ENCODE data around the gene GNPDA1. TPM values are rescaled to one million over a fixed set of nuclear protein-coding genes. Genes with fewer than 3 reads are reported as not detected.

Gene GNPDA1
- total and polyA plus RNA-seq, 9 donors = 15.9 to 28.9 (median 23.3) TPM

DNA sequence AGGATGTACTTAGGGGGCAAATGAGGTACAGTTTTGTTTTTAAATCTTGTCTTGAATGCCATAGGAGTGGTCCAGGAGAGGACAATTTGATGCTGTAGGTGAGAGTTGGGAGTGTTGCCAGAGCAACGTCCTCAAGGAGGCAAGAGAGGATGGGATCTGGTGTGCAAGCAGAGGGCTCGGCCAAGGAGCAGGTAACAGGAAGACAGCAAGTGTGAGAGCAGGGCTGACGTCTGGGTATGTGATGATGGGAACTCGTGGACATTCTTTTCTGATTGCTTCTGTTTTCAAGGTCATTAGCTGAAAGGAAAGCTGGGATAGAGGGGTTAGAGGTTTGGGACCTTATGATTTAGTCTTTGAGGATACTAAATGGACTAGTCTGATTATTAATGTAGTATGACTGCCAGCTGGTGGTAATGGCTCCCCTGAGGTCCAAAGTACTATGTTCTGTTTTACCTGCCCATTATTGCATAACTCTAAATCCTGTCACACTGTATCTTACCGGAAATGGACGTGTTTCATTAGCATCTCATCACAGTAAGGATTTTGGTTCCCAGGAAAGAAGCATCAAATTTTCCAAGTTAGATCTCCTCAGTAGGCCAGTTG is 15.4 kb downstream of the GNPDA1 start:
- H3K9me3 ChIP-seq (replicated peaks; ENCODE audit: control insufficient read depth, low read depth, low read length) = no peaks in the 10 kb centered on the region
- no peak overlapping the region for H3K4me3 ChIP-seq (ENCODE audit: low read length)
- H3K4me1 ChIP-seq (ENCODE audit: control insufficient read depth, insufficient read depth, low read length) = no peaks in the 10 kb centered on the region
- no peak for DNase-seq
- H3K27me3 ChIP-seq (ENCODE audit: control insufficient read depth, insufficient read depth, low read length) = no peaks in the 10 kb centered on the region
- H3K36me3 ChIP-seq (ENCODE audit: control insufficient read depth, insufficient read depth, low read length) = peaks cover 46% of the 10 kb centered on the region
- 76% methylated on average over 4 of the region's 6 CpGs for WGBS (ENCODE audit: insufficient coverage)
- no peak overlapping the region for H3K27ac ChIP-seq (ENCODE audit: low read length)

DNA sequence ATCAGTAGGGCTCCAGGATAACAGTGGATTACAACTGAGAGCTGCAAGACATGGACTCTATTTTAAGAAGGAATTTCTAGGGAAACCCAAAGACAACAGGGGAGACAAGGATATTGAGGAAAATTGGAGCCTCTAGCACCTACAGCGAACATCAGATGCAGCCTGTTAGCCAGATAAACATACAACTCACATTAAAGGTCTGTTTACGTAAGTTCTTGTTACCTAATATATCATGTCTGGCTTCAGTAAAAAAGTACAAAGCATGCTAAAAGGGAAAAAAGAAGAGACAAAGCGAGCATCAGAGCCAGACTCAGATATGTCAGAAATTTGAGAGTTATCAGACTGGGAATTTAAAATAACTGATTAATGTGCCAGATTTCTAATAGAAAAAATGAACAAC is 17.2 kb downstream of the GNPDA1 start:
- H3K9me3 ChIP-seq (replicated peaks; ENCODE audit: control insufficient read depth, low read depth, low read length) = no peaks in the 10 kb centered on the region
- peaks cover 33% of the 10 kb centered on the region for H3K36me3 ChIP-seq (ENCODE audit: control insufficient read depth, insufficient read depth, low read length)

DNA sequence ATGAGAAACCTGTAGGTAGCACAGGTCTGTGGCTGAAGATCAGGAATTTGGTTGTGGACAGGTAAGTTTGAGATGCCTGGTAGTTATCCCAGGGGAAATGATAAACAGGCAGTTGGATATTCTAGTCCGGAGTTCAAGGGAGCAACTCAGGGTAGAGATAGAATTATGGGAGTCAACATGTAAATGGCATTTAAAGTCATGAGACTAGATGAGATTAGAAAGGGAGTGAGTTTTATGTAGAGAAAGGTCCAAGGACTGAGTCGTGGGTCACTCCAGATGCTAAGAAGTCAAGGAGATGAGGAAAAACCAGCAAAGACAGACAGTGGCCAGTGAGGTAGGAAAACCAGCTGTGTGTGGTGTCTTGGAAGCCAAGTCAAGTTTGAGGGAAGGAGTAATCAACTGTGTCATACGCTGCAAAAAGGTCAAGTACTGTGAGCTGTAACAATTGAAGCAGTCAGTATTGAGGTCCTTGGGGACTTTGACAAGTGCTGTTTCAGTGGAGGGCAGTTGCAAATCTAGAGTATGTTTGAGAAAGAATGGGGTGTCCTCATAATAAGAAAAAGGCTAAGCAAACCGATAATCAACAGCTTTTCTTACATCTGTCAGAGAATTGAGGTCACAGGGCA is 18.2 kb downstream of the GNPDA1 start:
- DNase-seq = no peak
- no peaks in the 10 kb centered on the region for H3K27me3 ChIP-seq (ENCODE audit: control insufficient read depth, insufficient read depth, low read length)
- H3K9me3 ChIP-seq (replicated peaks; ENCODE audit: control insufficient read depth, low read depth, low read length) = no peaks in the 10 kb centered on the region
- WGBS (ENCODE audit: insufficient coverage) = 54% methylated on average over 3 of the region's 4 CpGs
- H3K4me1 ChIP-seq (ENCODE audit: control insufficient read depth, insufficient read depth, low read length) = no peaks in the 10 kb centered on the region
- H3K27ac ChIP-seq (ENCODE audit: low read length) = no peak overlapping the region
- H3K36me3 ChIP-seq (ENCODE audit: control insufficient read depth, insufficient read depth, low read length) = peaks cover 36% of the 10 kb centered on the region
- no peak overlapping the region for H3K4me3 ChIP-seq (ENCODE audit: low read length)

More for the DNA sequence above, 17.2 kb downstream of the GNPDA1 start:
- DNase-seq = no peak
- WGBS (ENCODE audit: insufficient coverage) = no CpG with 5 or more reads among the region's 3 CpGs
- Histone ChIP-seq H3K4me3 (ENCODE audit: low read length) (no peak overlapping the region), H3K27ac (ENCODE audit: low read length) (no peak overlapping the region), H3K4me1 (ENCODE audit: control insufficient read depth, insufficient read depth, low read length) (no peaks in the 10 kb centered on the region), H3K27me3 (ENCODE audit: control insufficient read depth, insufficient read depth, low read length) (no peaks in the 10 kb centered on the region)

DNA sequence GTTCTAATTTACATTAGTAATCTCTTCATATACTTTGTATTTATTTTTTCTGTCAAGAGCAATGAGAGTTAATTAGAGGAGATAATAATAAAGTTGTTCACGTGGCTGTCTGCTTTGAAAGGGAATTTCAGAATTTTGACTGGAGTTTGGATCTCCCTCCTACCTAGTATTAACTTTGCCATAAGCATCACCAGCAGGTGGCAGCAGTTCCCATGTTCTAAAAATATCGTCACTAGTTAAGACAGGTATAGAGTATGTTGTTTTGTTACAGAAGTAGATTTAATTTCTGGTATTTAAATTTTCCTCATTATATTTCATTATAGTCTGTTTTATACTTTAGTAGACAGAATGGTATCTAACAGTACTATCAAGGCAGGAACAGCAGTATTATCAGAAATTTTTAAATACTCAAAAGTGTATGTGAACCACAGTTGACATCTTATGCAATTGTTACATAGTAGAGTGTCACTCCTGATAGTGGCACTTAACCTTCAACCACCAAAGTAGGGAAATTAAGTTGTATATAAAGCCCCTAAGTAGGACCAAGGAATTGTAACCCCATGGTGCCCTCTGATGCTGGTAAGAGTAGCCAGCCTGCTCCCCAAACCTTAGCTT is 20.4 kb downstream of the GNPDA1 start:
- peak; percentile 81 for DNase-seq
- Histone ChIP-seq H3K4me3 (ENCODE audit: low read length) (no peak overlapping the region), H3K36me3 (ENCODE audit: control insufficient read depth, insufficient read depth, low read length) (peaks cover 35% of the 10 kb centered on the region), H3K27me3 (ENCODE audit: control insufficient read depth, insufficient read depth, low read length) (no peaks in the 10 kb centered on the region), H3K27ac (ENCODE audit: low read length) (no peak overlapping the region), H3K4me1 (ENCODE audit: control insufficient read depth, insufficient read depth, low read length) (no peaks in the 10 kb centered on the region), H3K9me3 (replicated peaks; ENCODE audit: control insufficient read depth, low read depth, low read length) (no peaks in the 10 kb centered on the region)
- WGBS (ENCODE audit: insufficient coverage) = no CpG with 5 or more reads among the region's 2 CpGs

DNA sequence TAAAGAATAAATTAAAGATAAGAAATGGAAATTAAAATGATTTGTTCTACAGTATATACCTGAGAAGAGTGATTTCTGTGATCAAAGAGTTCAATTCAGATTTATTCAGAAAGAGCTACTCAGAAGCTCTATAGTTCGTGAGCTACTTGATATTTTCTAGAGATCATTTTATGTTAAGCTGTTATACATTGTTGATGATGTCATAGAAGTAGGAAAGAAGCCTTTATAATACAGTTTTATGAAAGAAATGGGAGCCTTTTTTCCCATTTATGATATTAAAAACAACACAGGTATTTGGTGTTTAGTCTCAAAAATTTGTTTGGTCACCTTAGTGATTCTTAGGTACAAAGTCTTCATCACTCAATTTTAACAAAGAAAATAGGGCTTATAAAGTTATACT is 23.1 kb downstream of the GNPDA1 start:
- Histone ChIP-seq H3K36me3 (ENCODE audit: control insufficient read depth, insufficient read depth, low read length) (peaks cover 42% of the 10 kb centered on the region), H3K27ac (ENCODE audit: low read length) (no peak overlapping the region), H3K27me3 (ENCODE audit: control insufficient read depth, insufficient read depth, low read length) (no peaks in the 10 kb centered on the region), H3K4me3 (ENCODE audit: low read length) (no peak overlapping the region), H3K9me3 (replicated peaks; ENCODE audit: control insufficient read depth, low read depth, low read length) (no peaks in the 10 kb centered on the region), H3K4me1 (ENCODE audit: control insufficient read depth, insufficient read depth, low read length) (no peaks in the 10 kb centered on the region)
- WGBS (ENCODE audit: insufficient coverage) = no CpG with 5 or more reads among the region's 1 CpG
- DNase-seq = no peak

DNA sequence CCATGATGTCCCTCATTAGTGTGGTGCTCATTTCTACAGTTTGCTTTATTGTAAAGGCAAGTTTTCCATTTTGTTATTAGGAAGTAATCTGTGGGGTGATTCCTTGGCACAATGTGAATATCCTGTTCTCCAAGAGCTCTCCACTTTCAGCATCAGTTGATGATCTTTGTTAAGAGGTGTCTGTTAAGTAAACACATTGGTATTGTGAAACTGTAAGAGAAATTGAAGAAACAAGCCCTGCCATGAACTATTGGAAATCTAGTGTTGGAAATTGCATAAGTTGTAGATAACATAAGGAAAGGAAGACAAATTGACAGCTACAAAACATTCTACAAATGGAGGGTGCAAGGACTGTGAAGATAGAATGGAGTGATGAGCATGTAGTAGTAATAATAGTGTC is 26.8 kb downstream of the GNPDA1 start:
- no peaks in the 10 kb centered on the region for H3K9me3 ChIP-seq (replicated peaks; ENCODE audit: control insufficient read depth, low read depth, low read length)
- no peaks in the 10 kb centered on the region for H3K27me3 ChIP-seq (ENCODE audit: control insufficient read depth, insufficient read depth, low read length)
- no peak for DNase-seq
- no peaks in the 10 kb centered on the region for H3K4me1 ChIP-seq (ENCODE audit: control insufficient read depth, insufficient read depth, low read length)
- peaks cover 33% of the 10 kb centered on the region for H3K36me3 ChIP-seq (ENCODE audit: control insufficient read depth, insufficient read depth, low read length)
- no peak overlapping the region for H3K27ac ChIP-seq (ENCODE audit: low read length)
- no peak overlapping the region for H3K4me3 ChIP-seq (ENCODE audit: low read length)

DNA sequence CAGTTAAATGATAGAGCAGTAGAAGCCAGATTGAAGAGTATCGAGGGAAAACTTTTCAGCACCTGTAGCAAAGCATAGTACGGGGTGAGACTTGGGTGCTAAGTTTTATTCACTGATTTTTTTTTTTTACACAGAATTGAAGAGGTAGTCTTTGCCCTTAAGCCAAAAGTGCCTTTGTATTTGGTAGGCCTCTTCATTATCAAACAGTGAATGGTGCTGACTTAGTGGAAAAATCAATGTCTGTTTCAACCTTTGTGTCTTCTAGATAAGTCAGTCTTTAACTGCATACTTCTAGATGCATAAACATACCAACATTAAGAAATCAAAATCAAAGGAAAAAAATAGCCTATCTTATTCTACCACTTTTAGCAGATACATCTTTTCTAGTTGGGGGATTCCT is 30.2 kb downstream of the GNPDA1 start:
- DNase-seq = no peak
- no CpG with 5 or more reads among the region's 2 CpGs for WGBS (ENCODE audit: insufficient coverage)
- H3K27me3 ChIP-seq (ENCODE audit: control insufficient read depth, insufficient read depth, low read length) = no peaks in the 10 kb centered on the region
- no peak overlapping the region for H3K4me3 ChIP-seq (ENCODE audit: low read length)
- no peaks in the 10 kb centered on the region for H3K4me1 ChIP-seq (ENCODE audit: control insufficient read depth, insufficient read depth, low read length)
- peaks cover 58% of the 10 kb centered on the region for H3K36me3 ChIP-seq (ENCODE audit: control insufficient read depth, insufficient read depth, low read length)
- H3K9me3 ChIP-seq (replicated peaks; ENCODE audit: control insufficient read depth, low read depth, low read length) = no peaks in the 10 kb centered on the region
- no peak overlapping the region for H3K27ac ChIP-seq (ENCODE audit: low read length)

DNA sequence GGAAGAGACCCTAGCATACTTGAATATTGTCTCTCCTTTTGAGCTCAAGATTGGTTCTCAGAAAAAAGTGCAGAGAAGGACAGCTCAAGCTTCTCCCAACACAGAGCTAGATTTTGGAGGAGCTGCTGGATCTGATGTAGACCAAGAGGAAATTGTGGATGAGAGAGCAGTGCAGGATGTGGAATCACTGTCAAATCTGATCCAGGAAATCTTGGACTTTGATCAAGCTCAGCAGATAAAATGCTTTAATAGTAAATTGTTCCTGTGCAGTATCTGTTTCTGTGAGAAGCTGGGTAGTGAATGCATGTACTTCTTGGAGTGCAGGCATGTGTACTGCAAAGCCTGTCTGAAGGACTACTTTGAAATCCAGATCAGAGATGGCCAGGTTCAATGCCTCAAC is 34.4 kb downstream of the GNPDA1 start:
- H3K36me3 ChIP-seq (ENCODE audit: control insufficient read depth, insufficient read depth, low read length) = peaks cover 49% of the 10 kb centered on the region
- H3K27ac ChIP-seq (ENCODE audit: low read length) = no peak overlapping the region
- DNase-seq = no peak
- no peaks in the 10 kb centered on the region for H3K27me3 ChIP-seq (ENCODE audit: control insufficient read depth, insufficient read depth, low read length)
- H3K4me3 ChIP-seq (ENCODE audit: low read length) = no peak overlapping the region
- H3K4me1 ChIP-seq (ENCODE audit: control insufficient read depth, insufficient read depth, low read length) = no peaks in the 10 kb centered on the region
- no peaks in the 10 kb centered on the region for H3K9me3 ChIP-seq (replicated peaks; ENCODE audit: control insufficient read depth, low read depth, low read length)

DNA sequence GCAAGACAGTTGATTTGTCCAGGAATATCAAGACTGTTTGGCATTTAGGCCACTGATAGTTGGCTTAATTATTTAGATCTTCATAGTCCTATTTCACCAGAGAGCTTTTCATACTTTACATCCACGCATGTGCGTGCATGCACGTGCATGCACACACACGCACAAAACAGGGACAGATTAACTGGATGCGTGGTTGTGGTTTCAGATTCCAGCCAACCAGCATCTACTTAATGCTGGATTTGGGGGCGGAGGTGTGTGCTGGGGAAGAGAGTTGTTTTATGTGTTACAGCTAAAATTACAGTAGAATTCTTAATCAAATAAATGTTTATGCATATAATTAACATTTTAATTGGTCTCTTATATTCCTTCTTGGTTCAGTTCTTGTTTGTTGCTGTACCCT is 36.7 kb downstream of the GNPDA1 start:
- H3K4me1 ChIP-seq (ENCODE audit: control insufficient read depth, insufficient read depth, low read length) = no peaks in the 10 kb centered on the region
- 76% methylated on average over 3 of the region's 6 CpGs for WGBS (ENCODE audit: insufficient coverage)
- peaks cover 46% of the 10 kb centered on the region for H3K36me3 ChIP-seq (ENCODE audit: control insufficient read depth, insufficient read depth, low read length)
- no peaks in the 10 kb centered on the region for H3K9me3 ChIP-seq (replicated peaks; ENCODE audit: control insufficient read depth, low read depth, low read length)
- no peaks in the 10 kb centered on the region for H3K27me3 ChIP-seq (ENCODE audit: control insufficient read depth, insufficient read depth, low read length)
- no peak overlapping the region for H3K4me3 ChIP-seq (ENCODE audit: low read length)
- no peak for DNase-seq
- H3K27ac ChIP-seq (ENCODE audit: low read length) = no peak overlapping the region

DNA sequence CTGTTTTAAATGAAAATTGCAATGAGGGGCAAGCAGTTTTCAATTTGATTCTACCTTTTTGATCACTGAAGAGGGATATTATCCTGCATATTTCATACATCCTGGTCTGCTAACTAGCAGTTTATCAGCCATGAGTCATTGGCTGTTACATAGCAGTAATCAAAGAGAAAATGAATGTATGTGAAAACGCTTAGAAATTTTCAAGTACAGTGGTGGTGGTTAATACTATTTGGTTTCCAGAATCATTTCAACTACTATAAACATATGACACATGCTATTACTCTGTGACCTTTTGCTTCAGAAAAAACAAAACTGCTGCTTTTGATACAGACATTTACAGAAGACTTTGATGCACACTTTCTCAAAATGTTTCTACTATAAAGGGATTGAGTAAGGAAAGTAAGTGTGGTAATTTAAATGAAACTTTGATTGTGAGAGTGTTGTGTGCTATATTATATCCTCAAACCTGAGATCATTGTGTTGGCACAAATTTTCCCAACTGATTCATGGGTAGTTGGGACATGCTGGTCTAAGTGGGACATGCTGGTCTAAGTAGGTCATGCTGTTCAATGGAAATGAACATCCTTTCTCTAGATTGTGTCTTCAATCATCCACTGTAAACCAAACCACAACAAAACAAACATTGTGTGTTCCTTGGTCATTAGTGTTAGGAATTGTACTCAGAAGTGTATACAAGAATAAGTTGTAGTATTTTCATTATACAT is 38.8 kb downstream of the GNPDA1 start:
- DNase-seq = no peak
- no peak overlapping the region for H3K27ac ChIP-seq (ENCODE audit: low read length)
- WGBS (ENCODE audit: insufficient coverage) = no CpG with 5 or more reads among the region's 1 CpG
- no peaks in the 10 kb centered on the region for H3K27me3 ChIP-seq (ENCODE audit: control insufficient read depth, insufficient read depth, low read length)
- H3K4me1 ChIP-seq (ENCODE audit: control insufficient read depth, insufficient read depth, low read length) = peaks cover 5% of the 10 kb centered on the region
- no peaks in the 10 kb centered on the region for H3K9me3 ChIP-seq (replicated peaks; ENCODE audit: control insufficient read depth, low read depth, low read length)
- H3K36me3 ChIP-seq (ENCODE audit: control insufficient read depth, insufficient read depth, low read length) = peaks cover 28% of the 10 kb centered on the region
- no peak overlapping the region for H3K4me3 ChIP-seq (ENCODE audit: low read length)
